Endodermal cell (in vitro differentiated cells): ENCODE measurements around the gene TSR2. TPM values are rescaled to one million over a fixed set of nuclear protein-coding genes. Genes with fewer than 3 reads are reported as not detected.

ENCODE experiments used
- DNase-seq: peaks from one replicate; pipeline ENCODE4 v3.0.0-alpha.2; 2017
- H3K27ac ChIP-seq: 2 replicates; pipeline ENCODE4 v1.5.1; 2013; ENCODE audit warnings: mild to moderate bottlenecking, low read depth, low read length, moderate library complexity
- H3K27me3 ChIP-seq: 2 replicates; pipeline ENCODE4 v1.6.1; 2013; ENCODE audit warnings: mild to moderate bottlenecking, low read length, moderate library complexity; ENCODE audit not compliant: insufficient read depth, control insufficient read depth, poor library complexity, severe bottlenecking
- H3K36me3 ChIP-seq: 2 replicates; pipeline ENCODE4 v1.7.0; 2013; ENCODE audit warnings: mild to moderate bottlenecking, low read length, moderate library complexity; ENCODE audit not compliant: control insufficient read depth, insufficient read depth
- H3K4me1 ChIP-seq: one replicate; pipeline ENCODE4 v1.7.0; 2013; ENCODE audit warnings: low read length; ENCODE audit not compliant: control insufficient read depth, insufficient read depth
- H3K4me3 ChIP-seq: 2 replicates; pipeline ENCODE4 v1.5.1; 2013; ENCODE audit warnings: mild to moderate bottlenecking, low read length, moderate library complexity
- H3K9ac ChIP-seq: 2 replicates; pipeline ENCODE4 v1.6.1; 2013; ENCODE audit warnings: mild to moderate bottlenecking, low read length, moderate library complexity; ENCODE audit not compliant: poor library complexity, severe bottlenecking; ENCODE audit errors: extremely low read depth
- H3K9me3 ChIP-seq: 2 replicates; pipeline ENCODE4 v1.6.1; 2013; ENCODE audit warnings: mild to moderate bottlenecking, low read length, moderate library complexity; ENCODE audit not compliant: control insufficient read depth
- H3K27ac Mint-ChIP-seq: 2 replicates; pipeline ENCODE4 v1.8.0; 2020; ENCODE audit warnings: mixed read lengths
- H3K27me3 Mint-ChIP-seq: 2 replicates; pipeline ENCODE4 v1.8.0; 2021; ENCODE audit warnings: mild to moderate bottlenecking, mixed read lengths; ENCODE audit not compliant: insufficient read depth
- H3K36me3 Mint-ChIP-seq: 2 replicates; pipeline ENCODE4 v1.8.0; 2020; ENCODE audit warnings: low read depth, mixed read lengths
- H3K4me1 Mint-ChIP-seq: 2 replicates; pipeline ENCODE4 v1.8.0; 2020; ENCODE audit warnings: mixed read lengths
- H3K4me3 Mint-ChIP-seq: 2 replicates; pipeline ENCODE4 v1.8.0; 2020; ENCODE audit warnings: mild to moderate bottlenecking, moderate library complexity, mixed read lengths
- H3K9me3 Mint-ChIP-seq: 2 replicates; pipeline ENCODE4 v1.8.0; 2020; ENCODE audit warnings: mild to moderate bottlenecking, mixed read lengths
- CTCF ChIP-seq: fragments of 200-600 bp; sonication (generic); conservative IDR thresholded peaks from 2 replicates; pipeline ENCODE4 v1.5.0; 2021; ENCODE audit warnings: antibody characterized with exemption, mild to moderate bottlenecking
- WGBS, 2 experiments: methylation state at CpG; one replicate each; pipeline versions ENCODE4 v1.1.5 to v1.1.7; 2013; ENCODE audit warnings: missing lambda C conversion rate in 2 of 2, mixed read lengths in 1 of 2; ENCODE audit not compliant: insufficient coverage in 1 of 2, insufficient read length in 1 of 2; 5-methylcytosine and 5-hydroxymethylcytosine counted together
- total RNA-seq, 2 donors: library from RNA; stranded (reverse); fragmentation: NEBNext Ultra II Directional in 1 of 2; extraction: Animal tissue kit (Norgen Biotek cat#: 25700) in 1 of 2; gene quantifications; 2 replicates in 1 of 2; 3 replicates in 1 of 2; pipeline ENCODE4 v1.2.1, GENCODE V29; 2021

TSR2 gene
- total RNA-seq, 2 donors from 2014 or later: 41.3 to 54.0 TPM

GRCh38 chrX:54494166-54494988 is 54.2 kb downstream of the TSR2 start:
- Histone ChIP-seq H3K27ac (no peak overlapping the region), H3K4me3 (peak overlapping the region; percentile 85), H3K36me3 (no peaks in the 10 kb centered on the region), H3K27me3 (no peaks in the 10 kb centered on the region), H3K9me3 (no peaks in the 10 kb centered on the region), H3K9ac (peak overlapping the region; percentile 41), H3K4me1 (no peaks in the 10 kb centered on the region)
- 54 to 82% methylated on average over 3 to 7 of the region's 10 CpGs for WGBS, 2 experiments
- Mint-ChIP-seq H3K27ac (no peak overlapping the region), H3K36me3 (peaks cover 3% of the 10 kb centered on the region), H3K27me3 (no peaks in the 10 kb centered on the region), H3K4me3 (peak overlapping the region; percentile 70), H3K9me3 (peaks cover 71% of the 10 kb centered on the region), H3K4me1 (peaks cover 10% of the 10 kb centered on the region)
- no peak for TF ChIP-seq CTCF
- no peak for DNase-seq

Other genes with a start within 250 kb of the TSR2 start
- gene WNK3, start 82.4 kb upstream of the TSR2 start, total RNA-seq: 10 to 100 TPM; 38.3 to 40.4 TPM
- 10 to 100 TPM; 23.9 to 46.0 TPM for gene FGD1, start 55.8 kb downstream of the TSR2 start, total RNA-seq
- 10 to 100 TPM; 40.2 to 43.8 TPM for gene GNL3L, start 89.8 kb downstream of the TSR2 start, total RNA-seq